NCI-H2171 treated with DMSO at 0.1 percent for 48 hours (cell line): ENCODE results near the gene CHMP4B.
"Not testable (repeated sequence)": the region's sequence is repeated elsewhere in the genome, so short reads cannot be mapped to it uniquely, and the experiment has no call there.

ENCODE experiments used
- DNase-seq: peaks from one replicate; lab custom pipeline; 2025; lab: John Stamatoyannopoulos, UW

The CHMP4B gene

GRCh38 chr20:33789858-33790182, 21.3 kb upstream of the CHMP4B start:
- DNase-seq: no peak

GRCh38 chr20:33790566-33790965, 20.6 kb upstream of the CHMP4B start:
- peak; percentile 59 for DNase-seq

- DNase-seq: no peak
Measured at GRCh38 chr20:33791021-33791420, 20.1 kb upstream of the CHMP4B start.

GRCh38 chr20:33791540-33791939, 19.6 kb upstream of the CHMP4B start:
- DNase-seq: no peak

- no peak for DNase-seq
Measured at GRCh38 chr20:33791959-33792597, 19.1 kb upstream of the CHMP4B start.

GRCh38 chr20:33792598-33792989, 18.6 kb upstream of the CHMP4B start:
- not testable (repeated sequence) for DNase-seq

GRCh38 chr20:33793011-33793931, 17.9 kb upstream of the CHMP4B start:
- DNase-seq: no peak

- no peak for DNase-seq
Measured at GRCh38 chr20:33796263-33796906, 14.8 kb upstream of the CHMP4B start.

- DNase-seq: no peak
Measured at GRCh38 chr20:33796907-33797544, 14.1 kb upstream of the CHMP4B start.

- no peak for DNase-seq
Measured at GRCh38 chr20:33798444-33798843, 12.7 kb upstream of the CHMP4B start.

GRCh38 chr20:33803921-33804337, 7.2 kb upstream of the CHMP4B start:
- DNase-seq: no peak

- no peak for DNase-seq
Measured at GRCh38 chr20:33808388-33808787, 2.8 kb upstream of the CHMP4B start.

- DNase-seq: no peak
Measured at GRCh38 chr20:33810259-33810658, 889 bp upstream of the CHMP4B start.

GRCh38 chr20:33811776-33812151, 616 bp downstream of the CHMP4B start:
- DNase-seq: peak; percentile 24

- DNase-seq: no peak
Measured at GRCh38 chr20:33812152-33812849, 1.2 kb downstream of the CHMP4B start.

- no peak for DNase-seq
Measured at GRCh38 chr20:33812908-33813462, 1.8 kb downstream of the CHMP4B start.

- no peak for DNase-seq
Measured at GRCh38 chr20:33814238-33814712, 3.1 kb downstream of the CHMP4B start.

- DNase-seq: no peak
Measured at GRCh38 chr20:33815671-33816070, 4.5 kb downstream of the CHMP4B start.

GRCh38 chr20:33816191-33816590, 5.0 kb downstream of the CHMP4B start:
- no peak for DNase-seq

- DNase-seq: no peak
Measured at GRCh38 chr20:33817411-33817810, 6.3 kb downstream of the CHMP4B start.

- no peak for DNase-seq
Measured at GRCh38 chr20:33819456-33819855, 8.3 kb downstream of the CHMP4B start.
